HG02981 (cell line): ENCODE results near the gene ADRA1B.

Source experiments
- ATAC-seq: cut with Tn5 transposase; IDR thresholded peaks from one replicate; pipeline ENCODE4 v1.9.1; 2021; ENCODE audit warnings: mild to moderate bottlenecking, moderate library complexity; ENCODE audit not compliant: unreplicated experiment

The ADRA1B gene

DNA sequence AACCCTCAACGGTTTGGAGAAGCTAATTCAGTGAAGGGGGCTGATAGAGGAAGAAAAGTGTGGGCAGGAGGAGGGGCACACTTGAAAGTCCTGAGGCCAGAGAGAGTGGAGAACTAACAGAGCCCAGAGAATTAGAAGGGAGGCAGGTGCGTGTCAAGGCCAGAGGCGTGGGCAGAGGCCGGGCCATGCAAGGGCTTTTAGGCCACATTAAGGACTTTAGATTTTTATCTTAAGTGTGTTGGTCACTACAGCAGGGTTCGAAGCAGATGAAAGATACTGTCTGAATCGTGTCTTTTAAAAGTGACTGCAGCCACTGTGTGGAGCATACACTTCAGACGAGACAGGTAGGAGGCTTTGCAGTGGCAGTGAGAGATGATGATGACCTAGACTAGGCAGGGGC lies 6.7 kb downstream of the ADRA1B start:
- ATAC-seq = no peak

DNA sequence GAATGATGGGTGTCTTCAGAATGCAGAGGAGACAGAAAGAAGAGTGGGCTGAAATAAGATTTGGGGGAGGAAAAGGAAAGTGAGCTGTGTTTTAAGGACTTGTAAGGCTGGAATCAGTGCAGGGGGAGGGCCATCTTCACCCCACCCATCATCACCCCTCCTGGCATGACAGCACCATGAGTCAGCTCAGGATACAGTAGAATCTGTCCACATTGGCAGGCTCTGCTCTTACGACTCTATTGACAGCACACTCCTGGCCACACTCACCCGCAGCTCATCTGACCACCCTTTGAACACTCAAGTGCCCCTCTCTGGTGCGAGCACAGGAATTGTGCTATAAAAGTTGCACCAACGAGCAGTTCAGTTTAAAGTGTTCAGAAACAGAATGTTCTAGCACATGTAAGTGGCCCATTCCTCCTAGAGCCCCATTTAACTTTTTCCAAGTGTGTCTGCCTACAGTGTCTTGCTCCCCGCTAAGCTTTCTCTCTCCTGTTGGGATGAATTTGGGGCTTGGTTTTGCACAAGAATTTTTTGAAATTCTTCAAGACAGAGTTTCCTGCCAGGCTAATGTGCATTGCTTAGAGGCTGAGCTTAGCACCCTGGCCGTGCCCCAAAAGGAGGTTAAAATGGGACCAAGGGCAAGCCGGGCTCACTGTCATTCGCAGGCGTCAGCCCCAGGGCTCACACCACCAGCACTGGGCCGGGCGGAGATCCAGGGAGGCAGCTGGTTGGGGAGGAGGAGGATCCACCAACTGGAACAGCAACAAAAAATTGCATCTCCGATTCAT lies 12.0 kb downstream of the ADRA1B start:
- no peak for ATAC-seq

DNA sequence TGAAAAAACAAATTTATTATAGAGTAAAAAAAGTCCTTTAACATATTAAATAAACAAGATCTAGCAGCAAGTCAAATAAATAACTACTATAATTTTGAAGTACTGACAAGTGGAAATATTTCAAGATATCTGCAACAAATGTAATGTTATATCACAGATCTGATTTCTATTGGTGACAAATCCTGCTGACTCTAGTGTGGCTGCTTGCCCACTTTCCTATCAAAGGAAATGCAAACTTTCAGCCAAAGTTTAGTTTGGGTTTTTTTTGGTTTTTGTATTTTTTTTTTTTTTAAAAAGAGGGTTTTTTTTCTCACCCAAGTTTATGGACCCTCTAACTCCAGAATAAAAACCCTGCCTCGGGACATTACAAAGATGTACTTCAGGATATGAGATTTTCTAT lies 12.9 kb downstream of the ADRA1B start:
- no peak for ATAC-seq

DNA sequence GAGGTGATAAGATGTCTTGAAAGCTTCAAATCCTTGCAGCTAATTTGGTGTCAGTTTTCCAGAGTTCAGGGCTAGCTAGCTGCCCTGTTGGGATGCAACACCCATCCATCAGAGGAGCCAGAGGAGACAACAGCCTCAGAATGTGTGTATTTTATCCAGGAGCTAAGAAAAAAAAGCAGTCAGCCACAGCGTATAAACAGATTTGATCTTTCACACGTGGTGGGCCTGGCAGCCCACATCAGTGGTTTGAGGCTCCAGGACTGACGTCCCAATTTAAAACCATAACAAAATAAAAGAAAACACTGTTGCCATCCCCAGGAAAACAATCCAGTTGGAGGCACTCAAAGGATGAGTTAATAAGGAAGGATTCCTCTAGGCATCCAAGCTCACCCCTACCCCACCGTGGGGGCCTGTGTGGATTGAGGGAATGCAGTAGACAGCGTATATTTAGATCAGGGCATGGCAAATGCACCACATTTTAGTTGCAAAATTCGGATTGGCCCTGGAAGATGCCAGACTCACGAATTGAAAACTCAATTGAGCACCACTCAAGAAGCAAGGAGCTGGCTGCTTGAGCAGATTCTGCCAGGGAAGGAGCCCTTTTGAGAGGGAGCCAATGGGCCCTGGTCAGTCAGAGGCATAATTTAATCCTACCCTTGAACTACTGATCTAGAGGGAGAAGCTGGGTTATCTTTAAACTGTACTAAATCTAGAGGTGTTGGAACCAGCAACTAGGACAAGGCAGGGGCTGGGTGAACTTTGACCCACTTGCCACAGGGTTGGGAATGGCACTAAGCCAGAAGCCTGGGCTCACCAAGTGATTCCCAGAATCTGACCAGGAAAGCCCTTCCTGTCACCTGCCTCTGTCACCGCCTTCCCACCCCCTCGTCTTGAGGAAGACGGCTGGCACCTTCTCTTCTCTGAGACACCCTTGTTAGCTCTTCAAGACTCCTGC lies 17.5 kb downstream of the ADRA1B start:
- ATAC-seq = no peak

DNA sequence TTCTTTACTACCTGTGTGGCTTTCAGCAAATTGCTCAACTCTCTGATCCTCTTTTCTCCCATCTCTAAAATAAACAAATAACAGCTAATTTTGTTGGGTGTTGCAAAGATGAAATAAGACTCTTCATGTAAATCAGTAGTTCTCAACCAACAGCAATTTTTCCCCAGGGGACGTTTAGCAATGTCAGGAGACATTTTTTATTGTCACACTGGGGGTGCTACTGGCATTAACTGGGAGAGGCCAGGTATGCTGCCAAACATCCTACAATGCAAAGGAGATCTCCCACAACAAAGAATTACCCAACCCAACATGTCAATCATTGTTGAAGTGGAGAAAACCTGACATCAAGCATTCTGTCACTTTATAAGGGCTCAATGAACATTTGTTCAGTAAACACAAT lies 19.7 kb downstream of the ADRA1B start:
- no peak for ATAC-seq

DNA sequence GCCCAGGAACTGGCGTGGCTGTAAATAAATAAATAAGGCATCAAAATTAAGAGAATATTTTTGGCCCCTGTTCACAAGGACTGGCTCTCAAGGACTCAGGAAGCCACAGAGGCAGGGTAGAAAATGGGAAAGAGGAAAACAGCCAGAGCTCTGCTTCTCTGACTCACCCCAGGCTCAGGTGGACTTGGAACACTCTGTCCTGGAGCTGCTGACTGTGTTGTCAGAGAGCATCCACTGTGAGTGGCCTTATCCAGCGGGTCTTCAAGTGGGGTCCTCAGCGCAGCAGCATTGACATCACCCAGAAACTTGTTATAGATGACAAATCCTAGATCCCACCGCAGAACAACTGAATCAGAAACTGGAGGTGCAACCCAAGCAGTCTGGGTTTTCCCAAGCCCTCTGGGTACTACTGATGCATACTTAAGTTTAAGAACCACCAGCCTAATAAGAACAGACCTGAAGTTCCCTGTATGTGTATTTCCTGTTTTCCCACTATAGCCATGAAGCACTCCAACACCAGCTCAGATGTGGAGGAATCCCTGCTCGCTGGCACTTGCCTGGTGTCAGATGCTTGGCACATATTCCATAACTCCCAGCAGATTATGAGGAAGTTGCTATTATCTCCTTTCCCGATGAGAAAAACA lies 20.5 kb downstream of the ADRA1B start:
- no peak for ATAC-seq

DNA sequence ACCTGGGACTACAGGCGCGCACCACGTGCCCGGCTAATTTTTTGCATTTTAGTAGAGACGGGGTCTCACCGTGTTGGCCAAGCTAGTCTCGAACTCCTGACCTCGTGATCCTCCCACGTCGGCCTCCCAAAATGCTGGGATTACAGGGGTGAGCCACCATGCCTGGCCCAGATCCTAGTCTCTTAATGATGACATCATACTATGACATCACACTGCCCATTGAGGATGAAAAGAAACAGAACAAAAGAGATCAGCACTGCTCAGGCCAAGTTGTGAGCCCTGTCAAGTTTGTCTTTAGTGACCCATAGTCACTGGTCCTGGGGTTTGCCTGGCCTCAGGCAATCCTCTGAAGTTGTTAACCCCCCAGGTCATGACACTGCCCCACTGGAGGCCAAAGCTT lies 21.3 kb downstream of the ADRA1B start:
- no peak for ATAC-seq

DNA sequence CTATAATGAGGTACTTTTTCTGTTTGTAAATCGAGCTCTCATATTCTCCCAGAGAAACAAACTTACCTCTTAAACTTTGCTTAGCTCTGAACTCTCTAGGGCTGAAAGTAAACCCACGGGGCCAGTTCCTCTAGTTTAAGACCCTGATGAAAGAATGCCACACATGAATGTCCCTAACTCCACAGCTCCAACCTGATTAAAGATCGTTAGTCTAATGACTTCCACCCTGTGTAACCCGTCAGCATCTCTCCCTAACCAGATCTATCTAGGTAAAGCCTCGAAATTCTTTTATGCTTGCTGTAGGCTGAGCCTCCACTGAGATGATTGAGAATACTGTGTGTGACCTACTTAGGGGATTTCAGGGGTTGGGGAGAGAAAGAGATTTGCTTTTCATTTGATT lies 27.0 kb downstream of the ADRA1B start:
- ATAC-seq = no peak

DNA sequence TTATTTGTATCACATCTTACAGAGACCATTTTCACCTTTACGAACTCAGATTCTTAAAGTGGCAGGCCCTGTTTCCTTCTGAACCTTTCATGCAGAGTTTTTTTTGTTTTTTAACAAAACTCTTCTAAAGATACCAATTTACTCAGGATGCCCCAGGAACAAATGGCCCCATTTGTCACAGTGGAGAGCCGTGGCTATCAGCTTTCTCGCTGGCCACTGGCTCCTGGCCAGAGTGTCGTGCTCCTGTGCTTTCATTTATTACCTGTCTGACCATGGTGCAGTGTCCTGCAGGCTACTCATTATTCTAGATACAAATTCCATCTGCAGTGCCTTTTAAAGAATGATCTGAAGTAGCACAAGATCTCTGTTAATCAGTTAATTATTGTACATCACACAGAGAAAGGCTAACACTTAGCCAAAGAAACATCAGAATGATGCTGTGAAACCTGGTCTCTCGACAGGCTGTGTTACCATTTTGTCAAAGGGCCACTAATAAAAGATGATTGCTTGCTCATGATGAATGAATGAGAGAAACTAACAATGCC lies 27.8 kb downstream of the ADRA1B start:
- ATAC-seq = no peak

DNA sequence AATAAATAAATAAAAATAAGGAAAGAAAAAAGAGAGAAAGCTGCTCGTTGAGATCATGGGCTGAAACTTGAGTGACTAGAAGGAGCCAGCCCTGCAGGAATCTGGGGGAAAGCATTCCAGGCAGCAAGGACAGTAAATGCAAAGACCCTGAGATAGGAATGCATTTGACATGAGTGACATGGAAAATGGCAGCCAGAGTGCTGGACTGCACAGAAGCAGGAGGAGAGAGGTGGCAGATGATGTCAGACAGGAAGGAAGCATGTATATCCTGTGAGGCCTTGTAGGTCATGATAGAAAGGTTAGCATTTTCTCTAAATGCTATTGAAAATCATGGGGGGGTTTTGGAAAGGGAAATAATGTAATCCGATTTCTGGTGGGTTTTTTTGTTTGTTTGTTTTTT lies 29.1 kb downstream of the ADRA1B start:
- no peak for ATAC-seq

DNA sequence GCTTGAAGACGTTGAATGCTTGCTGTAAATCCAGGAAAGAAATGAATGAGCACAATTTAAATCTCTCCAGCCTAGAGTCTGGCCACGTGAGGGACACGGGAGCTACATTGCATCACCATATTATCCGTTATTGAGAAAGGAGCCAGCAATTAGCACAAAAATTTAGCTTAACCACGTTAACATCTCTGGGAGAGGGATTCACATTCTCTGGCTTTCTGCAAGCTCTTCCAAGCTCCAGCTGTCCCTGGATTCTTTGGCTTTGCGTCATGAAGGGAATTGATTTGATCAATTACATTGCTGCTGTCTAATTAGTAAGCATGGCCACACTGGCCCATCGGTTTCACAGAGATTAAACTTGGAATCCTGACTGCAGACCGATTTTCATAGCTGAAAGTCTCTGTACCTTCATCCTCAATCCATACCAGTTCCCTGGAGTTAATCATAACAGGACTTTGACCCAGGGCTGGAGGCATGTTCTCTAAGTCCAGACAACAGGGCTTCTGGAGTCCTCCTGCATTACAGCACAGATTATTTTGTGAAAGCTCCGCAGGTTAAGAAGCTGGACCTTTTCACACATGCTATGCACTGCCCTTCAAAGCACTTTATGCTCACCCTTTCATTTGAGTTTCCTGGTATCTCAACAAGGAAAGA lies 31.6 kb downstream of the ADRA1B start:
- no peak for ATAC-seq

DNA sequence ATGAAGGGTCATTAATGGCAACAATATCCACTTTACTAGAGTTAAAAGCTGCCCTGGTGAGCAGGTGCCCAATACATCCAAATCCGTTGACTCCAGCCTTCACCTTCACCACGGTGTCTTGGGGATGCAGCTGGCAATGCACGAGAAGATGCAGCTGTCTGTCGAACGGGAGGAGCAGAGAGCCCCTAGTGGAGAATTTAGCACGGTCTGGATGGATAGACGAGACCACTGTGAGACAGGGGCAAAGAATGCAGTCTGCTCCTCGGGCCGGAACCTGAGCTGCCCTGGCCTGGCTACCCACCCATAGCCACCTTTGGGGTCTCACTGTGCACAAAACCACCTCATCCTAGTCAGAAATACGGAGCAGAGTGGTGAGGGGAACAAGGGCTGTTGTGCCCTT lies 35.1 kb downstream of the ADRA1B start:
- ATAC-seq = no peak

DNA sequence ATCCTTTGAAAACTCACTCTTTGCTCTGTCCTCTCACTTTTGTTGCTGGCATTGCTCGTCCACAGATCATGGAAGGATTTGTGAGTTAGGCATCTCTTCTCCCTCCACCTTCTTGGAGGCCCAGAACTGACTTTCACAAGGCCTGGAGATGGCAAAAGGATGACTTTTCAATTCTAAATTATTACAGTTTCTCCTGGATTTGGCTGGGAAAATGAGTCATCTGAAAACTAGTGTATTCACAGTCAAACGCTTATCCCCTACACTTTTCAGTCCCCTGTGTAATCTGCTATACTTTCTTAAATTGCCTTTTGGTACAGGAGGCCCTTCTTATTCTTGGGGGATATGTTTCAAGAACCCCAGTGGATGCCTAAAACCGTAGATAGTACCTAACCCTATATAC lies 35.6 kb downstream of the ADRA1B start:
- ATAC-seq = no peak

DNA sequence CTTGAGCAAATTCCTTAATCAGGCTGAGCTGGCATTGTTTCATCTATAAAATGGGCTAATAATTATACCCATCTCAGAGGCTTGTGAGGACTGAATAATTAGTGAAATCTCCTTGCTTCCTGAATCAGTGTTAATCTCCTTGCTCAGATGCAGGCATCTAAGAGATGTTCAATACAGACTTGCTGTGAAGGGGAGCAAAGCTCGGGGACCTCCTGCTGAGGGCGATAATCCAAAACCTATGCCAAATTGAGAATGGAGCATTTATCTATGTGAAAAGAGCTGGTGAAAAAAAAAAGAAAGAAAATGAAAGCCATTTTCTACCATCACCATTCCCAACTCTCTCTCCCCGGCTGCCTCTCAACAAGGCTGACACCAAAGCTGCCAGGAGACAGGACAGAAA lies 37.3 kb downstream of the ADRA1B start:
- no peak for ATAC-seq

DNA sequence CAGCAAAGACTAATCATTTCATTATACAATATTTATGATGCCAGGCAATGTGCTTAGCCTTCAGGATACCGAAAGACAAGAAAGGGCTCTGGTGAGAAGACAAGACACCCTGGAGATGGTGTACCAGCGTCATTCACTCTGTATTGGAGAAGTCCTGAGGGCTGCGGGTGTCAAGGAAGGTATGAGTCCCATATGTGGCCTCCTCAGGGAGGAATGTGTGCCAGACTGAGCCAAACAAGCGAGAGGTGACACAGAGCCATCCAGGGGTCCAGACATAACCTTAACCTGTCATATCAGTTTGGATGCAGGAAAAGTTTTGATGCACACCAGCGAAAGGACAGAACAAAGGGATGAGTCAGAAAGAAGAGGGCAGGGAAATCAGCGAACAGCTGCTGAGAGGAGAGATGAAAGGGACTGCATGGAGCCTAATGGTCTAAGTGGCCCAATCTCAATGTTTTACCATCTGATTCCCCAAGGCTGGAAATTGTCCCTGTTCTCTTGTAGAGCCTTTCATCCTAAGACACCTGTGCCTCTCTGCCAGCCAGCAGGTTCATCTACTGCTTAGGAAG lies 38.9 kb downstream of the ADRA1B start:
- no peak for ATAC-seq

DNA sequence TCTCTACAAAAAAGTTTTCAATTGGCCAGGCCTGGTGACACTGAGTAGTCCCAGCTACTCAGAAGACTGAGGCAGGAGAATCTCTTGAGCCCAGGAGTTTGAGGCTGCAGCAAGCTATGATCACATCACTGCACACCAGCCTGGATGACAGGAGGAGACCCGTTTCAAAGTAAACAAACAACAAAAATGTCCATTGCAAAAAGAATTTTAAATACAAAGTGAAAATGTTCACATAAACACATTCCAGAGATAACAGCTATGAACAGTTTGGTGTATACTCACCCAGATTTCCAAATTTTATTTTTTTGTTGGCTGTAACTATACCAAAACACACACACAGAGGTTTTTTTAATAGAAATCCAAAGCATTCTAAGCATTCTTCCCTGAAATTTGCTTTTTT lies 39.8 kb downstream of the ADRA1B start:
- ATAC-seq = no peak

DNA sequence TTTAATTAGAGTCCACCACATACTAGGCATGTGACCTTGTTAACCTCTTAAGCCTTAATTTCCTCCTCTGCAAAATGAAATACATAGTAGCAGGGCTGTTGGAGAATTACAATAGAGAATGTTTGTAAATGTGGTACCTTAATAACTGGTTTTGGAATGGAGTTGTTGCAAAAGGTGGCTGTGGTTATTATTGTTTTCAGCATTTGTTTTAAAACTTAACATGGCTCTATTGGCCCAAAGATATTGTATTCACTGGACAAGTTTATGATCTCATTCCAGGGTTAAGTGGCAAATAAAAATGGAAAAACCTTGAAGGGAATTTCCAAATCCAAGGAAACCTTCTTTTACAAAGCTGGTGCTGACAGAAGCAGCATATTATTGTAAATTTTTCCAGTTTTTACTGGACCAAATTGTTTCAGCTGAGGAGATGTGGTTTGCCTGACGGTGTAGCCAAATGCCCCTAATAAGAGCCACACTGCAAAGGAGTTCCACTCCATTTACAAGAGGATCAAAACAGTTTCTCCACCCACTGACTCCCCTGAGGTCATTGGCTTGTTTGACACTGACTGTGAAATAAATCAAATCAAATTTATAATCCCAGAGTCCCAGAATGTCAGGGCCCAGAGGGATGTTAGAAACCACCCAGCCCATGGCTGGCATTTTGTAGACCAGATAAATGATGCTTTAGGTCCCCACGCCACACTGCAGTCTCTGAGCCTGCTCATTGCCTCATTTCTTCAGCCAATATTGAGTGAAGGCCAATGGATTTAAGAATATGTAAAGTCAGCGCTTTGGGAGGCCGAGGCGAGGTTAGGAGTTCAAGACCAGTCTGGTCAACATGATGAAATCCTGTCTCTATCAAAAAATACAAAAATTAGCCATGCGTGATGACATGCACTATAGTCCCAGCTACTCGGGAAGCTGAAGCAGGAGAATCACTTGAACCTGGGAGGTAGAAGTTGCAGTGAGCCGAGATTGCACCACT lies 45.2 kb downstream of the ADRA1B start:
- ATAC-seq = no peak

DNA sequence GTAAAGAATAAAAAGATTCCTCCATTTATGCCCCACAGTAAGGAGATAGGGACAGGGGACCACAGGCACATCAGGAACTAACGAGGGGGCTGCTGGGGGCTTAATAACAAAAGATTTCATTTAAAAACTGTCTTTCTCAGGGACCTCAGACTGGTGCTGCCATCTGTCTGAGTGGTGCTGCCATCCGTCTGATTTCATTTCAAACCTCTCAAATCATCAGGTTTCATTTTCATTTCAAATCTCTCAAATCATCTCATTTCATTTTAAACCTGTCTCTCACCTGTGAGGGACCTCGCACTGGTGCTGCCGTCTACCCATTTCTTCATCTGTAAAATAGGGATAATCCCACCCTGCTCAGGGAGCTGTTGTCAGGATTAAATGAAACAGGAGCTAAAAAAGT lies 45.9 kb downstream of the ADRA1B start:
- no peak for ATAC-seq

DNA sequence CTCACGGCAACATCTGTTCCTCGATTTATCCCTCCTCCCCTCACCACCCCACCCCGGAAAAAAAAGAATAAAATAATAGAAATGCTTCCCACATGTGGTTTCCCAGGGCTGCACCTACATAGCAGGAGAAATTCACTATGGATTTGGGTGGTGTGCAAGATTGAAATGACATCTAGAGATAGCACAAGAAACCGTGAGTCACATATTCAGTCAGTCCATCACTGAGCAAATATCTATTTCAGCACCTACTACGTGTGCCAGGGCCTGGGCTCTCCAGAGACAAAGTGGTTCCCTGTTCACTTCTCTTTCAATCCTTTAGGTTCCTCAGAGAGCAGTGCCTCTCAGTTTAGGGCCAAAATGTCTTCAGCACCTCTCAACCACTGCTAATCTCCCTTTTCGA lies 47.7 kb downstream of the ADRA1B start:
- no peak for ATAC-seq
